Mucosa of stomach (tissue), 1 donor: ENCODE data around the gene KRT28.
"Not testable (repeated sequence)": the region's sequence is repeated elsewhere in the genome, so short reads cannot be mapped to it uniquely, and the experiment has no call there.

Experiments used
- H3K27me3 ChIP-seq: one replicate; pipeline ENCODE4 v1.7.0; 2013; ENCODE audit warnings: mild to moderate bottlenecking, low read length; ENCODE audit not compliant: control insufficient read depth, insufficient read depth
- H3K36me3 ChIP-seq: one replicate; pipeline ENCODE4 v1.7.0; 2013; ENCODE audit warnings: low read length; ENCODE audit not compliant: control insufficient read depth, insufficient read depth
- H3K4me1 ChIP-seq: one replicate; pipeline ENCODE4 v1.7.0; 2013; ENCODE audit warnings: mild to moderate bottlenecking, low read length; ENCODE audit not compliant: control insufficient read depth, insufficient read depth
- H3K4me3 ChIP-seq: one replicate; pipeline ENCODE4 v1.7.0; 2013; ENCODE audit warnings: low read length
- H3K9ac ChIP-seq: one replicate; pipeline ENCODE4 v1.7.0; 2013; ENCODE audit warnings: mild to moderate bottlenecking, low read length, moderate library complexity
- H3K9me3 ChIP-seq: one replicate; pipeline ENCODE4 v1.7.0; 2013; ENCODE audit warnings: mild to moderate bottlenecking, low read length, moderate library complexity; ENCODE audit not compliant: control insufficient read depth
- donor health status: Pancreatic carcinoma.

The KRT28 gene

DNA sequence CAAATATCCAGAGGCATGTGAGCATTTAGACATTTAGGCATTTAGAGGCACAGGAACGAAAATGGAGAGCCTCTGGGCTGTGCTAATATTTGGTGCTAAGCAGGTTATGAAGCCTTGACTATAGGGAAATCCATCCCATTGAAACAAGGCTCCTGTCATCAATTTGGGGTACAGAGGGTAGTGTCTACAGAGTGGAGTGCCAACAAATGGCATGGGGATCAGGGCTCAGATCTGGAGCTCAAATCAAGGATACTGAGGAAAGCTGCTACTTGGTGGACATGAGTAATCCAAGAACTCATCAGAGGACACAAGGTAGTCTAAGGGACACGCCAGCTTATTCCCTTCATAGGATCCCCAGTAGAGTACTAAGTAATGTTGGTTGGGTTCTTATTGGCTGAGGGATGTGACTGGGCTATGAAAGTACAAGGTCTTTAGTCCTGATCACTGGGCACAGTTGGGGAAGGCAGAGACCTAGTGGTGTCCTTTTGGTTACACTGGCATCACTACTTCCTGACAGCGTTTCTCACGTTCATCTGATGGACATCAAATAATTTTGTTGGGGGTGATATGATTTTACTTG, 17.4 kb upstream of the KRT28 start:
- H3K4me3 ChIP-seq: no peak overlapping the region
- H3K36me3 ChIP-seq: no peaks in the 10 kb centered on the region
- no peaks in the 10 kb centered on the region for H3K9me3 ChIP-seq
- no peak overlapping the region for H3K9ac ChIP-seq
- peaks cover 6% of the 10 kb centered on the region for H3K27me3 ChIP-seq
- no peaks in the 10 kb centered on the region for H3K4me1 ChIP-seq

DNA sequence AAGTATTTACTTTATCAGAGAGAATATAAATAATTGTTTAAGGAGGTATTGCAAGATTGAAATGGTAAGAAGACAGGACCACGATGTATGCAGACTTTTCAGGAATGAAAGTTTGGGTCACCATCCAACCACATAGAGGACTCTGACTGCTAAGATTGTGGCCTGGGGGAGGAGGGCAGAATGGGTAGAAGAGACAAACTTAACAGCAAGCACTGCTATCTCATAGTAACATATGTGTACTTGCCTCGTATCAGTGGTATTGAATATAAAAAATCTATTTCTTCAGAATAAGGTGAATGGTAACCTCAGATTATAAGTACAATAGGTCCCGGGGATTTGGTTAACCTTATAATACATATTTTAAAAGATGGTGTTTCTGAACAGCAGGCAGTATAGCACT, 16.8 kb upstream of the KRT28 start:
- no peaks in the 10 kb centered on the region for H3K36me3 ChIP-seq
- H3K9ac ChIP-seq: no peak overlapping the region
- no peaks in the 10 kb centered on the region for H3K4me1 ChIP-seq
- peaks cover 9% of the 10 kb centered on the region for H3K27me3 ChIP-seq
- H3K9me3 ChIP-seq: no peaks in the 10 kb centered on the region
- no peak overlapping the region for H3K4me3 ChIP-seq

DNA sequence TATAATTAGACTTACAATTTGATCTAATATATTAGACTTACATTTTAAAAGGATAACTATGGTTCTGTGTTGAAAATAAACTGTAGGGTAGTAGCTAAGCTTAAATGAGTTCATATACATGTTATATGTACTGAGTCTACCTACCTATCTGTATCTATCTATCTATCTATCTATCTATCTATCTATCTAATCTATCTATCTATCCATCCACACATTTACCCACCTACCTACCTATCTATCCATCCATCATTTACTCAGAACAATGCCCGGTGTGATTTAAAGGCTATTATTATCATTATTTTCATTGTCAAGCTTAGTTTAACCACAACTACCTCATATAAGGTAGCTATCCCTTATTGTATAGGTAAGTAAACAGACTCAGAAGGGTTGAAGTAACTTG, 15.6 kb upstream of the KRT28 start:
- Histone ChIP-seq H3K9ac (no peak overlapping the region), H3K4me1 (no peaks in the 10 kb centered on the region), H3K27me3 (peaks cover 12% of the 10 kb centered on the region), H3K36me3 (no peaks in the 10 kb centered on the region), H3K9me3 (no peaks in the 10 kb centered on the region), H3K4me3 (no peak overlapping the region)

DNA sequence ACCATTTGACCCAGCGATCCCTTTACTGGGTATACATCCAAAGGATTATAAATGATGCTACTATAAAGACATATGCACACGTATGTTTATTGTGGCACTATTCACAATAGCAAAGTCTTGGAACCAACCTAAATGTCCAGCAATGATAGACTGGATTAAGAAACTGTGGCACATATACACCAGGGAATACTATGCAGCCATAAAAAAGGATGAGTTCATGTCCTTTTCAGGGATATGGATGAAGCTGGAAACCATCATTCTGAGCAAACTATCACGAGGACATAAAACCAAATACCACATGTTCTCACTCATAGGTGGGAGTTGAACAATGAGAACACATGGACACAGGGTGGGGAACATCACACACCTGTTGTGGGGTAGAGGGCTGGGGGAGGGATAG, 14.9 kb upstream of the KRT28 start:
- not testable (repeated sequence) for H3K4me1 ChIP-seq, H3K9ac ChIP-seq, H3K9me3 ChIP-seq, H3K4me3 ChIP-seq, H3K36me3 ChIP-seq
- H3K27me3 ChIP-seq: peaks cover 19% of the 10 kb centered on the region

DNA sequence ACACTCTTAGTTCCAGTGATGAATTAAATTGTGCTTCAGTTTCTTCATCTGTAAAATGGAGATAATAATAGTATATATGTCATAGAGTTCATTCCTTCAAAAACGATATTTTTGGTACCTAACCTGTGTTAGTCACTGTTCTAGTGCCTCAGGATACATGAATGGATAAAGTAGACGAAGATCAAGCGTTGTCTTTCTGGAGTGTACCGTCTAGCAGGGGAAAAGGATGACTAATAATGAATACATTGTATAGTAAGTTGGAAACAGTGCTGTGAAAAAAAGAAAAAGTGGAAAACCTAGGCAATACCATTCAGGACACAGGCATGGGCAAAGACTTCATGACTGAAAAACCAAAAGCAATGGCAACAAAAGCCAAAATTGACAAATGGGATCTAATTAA, 14.0 kb upstream of the KRT28 start:
- peaks cover 23% of the 10 kb centered on the region for H3K27me3 ChIP-seq
- H3K9ac ChIP-seq: no peak overlapping the region
- H3K4me1 ChIP-seq: no peaks in the 10 kb centered on the region
- no peaks in the 10 kb centered on the region for H3K36me3 ChIP-seq
- H3K4me3 ChIP-seq: no peak overlapping the region
- no peaks in the 10 kb centered on the region for H3K9me3 ChIP-seq

DNA sequence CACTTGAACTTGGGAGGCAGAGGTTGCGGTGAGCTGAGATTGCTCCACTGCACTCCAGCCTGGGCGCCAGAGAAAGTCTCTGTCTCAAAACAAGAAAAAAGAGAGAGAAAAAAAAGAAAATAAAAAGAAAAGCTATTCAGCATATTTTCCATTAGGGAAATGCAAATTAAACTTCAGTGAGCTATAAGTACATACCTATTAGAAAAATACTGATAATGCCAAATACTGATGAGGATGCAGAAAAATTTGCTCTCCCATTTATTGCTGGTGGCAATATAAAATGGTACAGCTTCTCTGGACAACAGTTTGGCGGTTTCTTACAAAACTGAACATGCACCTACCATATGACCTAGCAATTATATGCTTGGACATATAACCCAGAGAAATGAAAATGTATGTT, 12.9 kb upstream of the KRT28 start:
- no peaks in the 10 kb centered on the region for H3K4me1 ChIP-seq
- no peak overlapping the region for H3K9ac ChIP-seq
- H3K4me3 ChIP-seq: no peak overlapping the region
- no peaks in the 10 kb centered on the region for H3K9me3 ChIP-seq
- H3K36me3 ChIP-seq: no peaks in the 10 kb centered on the region
- H3K27me3 ChIP-seq: peaks cover 27% of the 10 kb centered on the region

DNA sequence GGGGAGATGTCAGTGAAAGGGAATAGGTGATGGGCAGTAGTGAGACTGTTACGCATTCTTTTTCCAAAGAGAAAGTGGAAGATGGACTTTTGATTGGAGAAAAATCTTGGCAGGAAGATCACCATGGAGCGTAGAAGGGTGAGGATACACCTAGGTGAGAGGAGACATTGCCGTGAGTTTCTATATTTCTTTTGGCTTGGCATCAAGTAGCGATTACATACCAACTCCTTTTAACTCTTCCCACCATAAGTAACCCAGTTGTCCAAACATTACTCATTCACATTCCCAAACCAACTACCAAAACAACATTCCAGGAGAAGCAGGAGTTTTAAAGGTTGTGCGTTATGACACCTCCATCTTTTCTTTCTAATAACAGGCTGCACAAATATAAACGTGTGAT, 10.7 kb upstream of the KRT28 start:
- Histone ChIP-seq H3K4me1 (no peaks in the 10 kb centered on the region), H3K4me3 (no peak overlapping the region), H3K9ac (no peak overlapping the region), H3K9me3 (no peaks in the 10 kb centered on the region), H3K27me3 (peaks cover 48% of the 10 kb centered on the region), H3K36me3 (no peaks in the 10 kb centered on the region)

DNA sequence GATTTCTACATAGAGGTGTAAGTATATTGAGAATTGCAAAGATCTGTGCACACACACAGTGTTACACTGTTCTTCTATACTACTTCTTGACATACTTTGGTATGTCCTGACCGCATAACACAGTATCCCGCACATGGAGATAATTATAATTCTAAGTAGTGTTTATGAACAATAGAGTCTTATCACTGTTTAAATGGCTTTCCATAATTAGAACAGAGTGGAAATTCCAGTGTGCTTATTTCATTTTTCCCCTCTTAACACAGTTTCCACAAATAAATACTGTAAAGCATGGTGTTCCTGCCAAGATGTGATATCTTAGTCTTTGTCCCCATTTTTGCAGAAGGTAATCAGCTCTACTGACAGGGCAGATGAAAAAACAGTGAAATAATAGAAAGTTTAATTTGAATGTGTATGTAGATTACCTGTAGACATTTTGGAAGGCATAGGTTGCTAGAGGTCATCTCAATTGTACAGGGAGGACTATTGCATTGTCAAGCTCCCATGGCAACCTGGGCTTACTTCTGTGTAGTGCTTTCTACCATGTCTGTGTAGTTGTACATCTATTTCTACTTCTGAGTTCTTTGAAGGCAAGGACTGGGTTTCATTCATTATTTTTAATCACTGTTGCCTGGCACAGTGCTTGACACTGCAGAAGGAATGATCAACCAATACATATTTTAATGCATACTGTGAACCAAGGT, 10.1 kb upstream of the KRT28 start:
- H3K36me3 ChIP-seq: no peaks in the 10 kb centered on the region
- no peaks in the 10 kb centered on the region for H3K9me3 ChIP-seq
- H3K9ac ChIP-seq: no peak overlapping the region
- no peaks in the 10 kb centered on the region for H3K4me1 ChIP-seq
- no peak overlapping the region for H3K4me3 ChIP-seq
- H3K27me3 ChIP-seq: peaks cover 51% of the 10 kb centered on the region

DNA sequence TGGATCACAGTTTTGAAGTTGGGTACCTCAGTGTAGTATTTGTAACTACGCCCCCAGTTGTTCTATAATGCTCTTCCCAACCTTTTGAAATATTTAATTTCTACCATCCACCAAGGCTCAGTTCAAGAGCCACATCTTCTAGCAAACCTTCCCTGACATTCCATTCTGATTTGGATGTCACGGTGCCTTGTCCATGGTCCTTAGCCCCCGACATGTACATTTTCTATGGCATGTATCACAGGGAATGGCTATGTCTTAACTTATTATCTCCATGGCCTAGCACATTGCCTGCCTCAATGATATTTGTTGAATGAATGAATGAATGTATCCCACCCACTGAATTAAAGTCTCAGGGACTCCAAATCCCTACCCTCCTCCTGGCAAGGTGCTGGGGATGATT, 6.4 kb upstream of the KRT28 start:
- no peaks in the 10 kb centered on the region for H3K9me3 ChIP-seq
- peaks cover 46% of the 10 kb centered on the region for H3K27me3 ChIP-seq
- H3K9ac ChIP-seq: no peak overlapping the region
- no peak overlapping the region for H3K4me3 ChIP-seq
- no peaks in the 10 kb centered on the region for H3K4me1 ChIP-seq
- no peaks in the 10 kb centered on the region for H3K36me3 ChIP-seq

DNA sequence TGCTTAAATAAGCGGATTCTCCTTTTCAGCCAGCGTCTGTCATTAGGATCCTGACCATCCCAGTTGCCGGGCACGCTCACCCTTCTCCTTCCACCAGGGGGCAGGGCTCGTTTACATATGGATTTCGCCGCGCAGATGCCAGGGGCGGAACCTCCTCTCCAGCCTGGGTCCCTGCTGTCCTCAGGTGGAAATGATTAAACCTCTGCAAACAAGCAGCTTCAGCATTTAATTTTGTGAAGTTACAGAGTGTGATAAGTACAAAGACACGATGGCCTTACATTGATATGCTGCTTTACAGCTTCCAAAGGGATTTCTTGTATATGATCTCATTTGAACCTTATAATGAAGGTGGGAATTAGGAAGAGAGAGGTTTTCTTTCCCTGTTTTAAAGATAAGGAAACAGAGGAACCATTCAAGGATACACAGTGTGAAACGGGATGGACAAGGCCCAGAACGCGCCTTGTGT, 3.9 kb upstream of the KRT28 start:
- Histone ChIP-seq H3K4me1 (no peaks in the 10 kb centered on the region), H3K4me3 (no peak overlapping the region), H3K9ac (no peak overlapping the region), H3K36me3 (no peaks in the 10 kb centered on the region), H3K9me3 (no peaks in the 10 kb centered on the region), H3K27me3 (peaks cover 39% of the 10 kb centered on the region)

DNA sequence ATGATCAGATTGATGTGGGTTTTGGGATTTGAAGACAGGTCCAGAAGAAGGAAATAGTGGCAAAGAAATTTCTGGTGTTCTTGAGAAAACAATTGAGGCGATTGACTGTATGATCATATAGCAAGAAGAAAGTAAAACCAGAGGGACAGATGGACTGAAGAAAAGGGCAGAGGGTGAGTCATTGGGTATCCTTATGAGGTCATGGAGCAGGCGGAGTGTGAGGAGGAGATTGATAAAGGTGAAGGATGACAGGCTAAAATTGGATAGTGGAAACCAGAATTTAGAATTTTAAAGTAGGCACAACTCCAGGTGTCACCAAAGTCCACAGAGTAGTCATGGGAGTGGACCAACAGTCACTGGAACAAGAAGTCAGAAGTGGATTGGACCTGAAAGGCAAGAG, 1.4 kb upstream of the KRT28 start:
- H3K4me3 ChIP-seq: no peak overlapping the region
- H3K27me3 ChIP-seq: peaks cover 25% of the 10 kb centered on the region
- H3K9me3 ChIP-seq: no peaks in the 10 kb centered on the region
- no peaks in the 10 kb centered on the region for H3K36me3 ChIP-seq
- no peak overlapping the region for H3K9ac ChIP-seq
- no peaks in the 10 kb centered on the region for H3K4me1 ChIP-seq

DNA sequence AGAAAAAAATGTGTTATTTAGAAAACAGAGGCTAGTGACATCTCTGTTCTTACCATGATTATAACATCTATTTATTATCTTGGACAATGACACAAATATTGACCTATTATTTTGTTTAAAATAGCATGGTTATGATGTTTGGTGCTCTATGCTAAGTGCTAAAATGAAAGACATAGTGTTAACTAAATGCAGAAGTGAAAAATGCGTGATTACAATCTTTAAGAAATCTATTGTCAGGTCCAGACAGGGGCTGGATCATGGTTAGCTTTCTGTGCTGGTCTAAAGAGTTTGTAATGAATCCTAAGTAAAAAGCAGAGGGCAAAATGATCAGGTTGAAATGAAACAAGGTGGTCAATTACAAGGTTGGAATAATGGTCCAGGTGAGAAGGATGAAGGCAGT, 622 bp upstream of the KRT28 start:
- H3K9ac ChIP-seq: no peak overlapping the region
- no peaks in the 10 kb centered on the region for H3K36me3 ChIP-seq
- no peak overlapping the region for H3K4me3 ChIP-seq
- no peaks in the 10 kb centered on the region for H3K9me3 ChIP-seq
- H3K27me3 ChIP-seq: peaks cover 18% of the 10 kb centered on the region
- H3K4me1 ChIP-seq: no peaks in the 10 kb centered on the region

DNA sequence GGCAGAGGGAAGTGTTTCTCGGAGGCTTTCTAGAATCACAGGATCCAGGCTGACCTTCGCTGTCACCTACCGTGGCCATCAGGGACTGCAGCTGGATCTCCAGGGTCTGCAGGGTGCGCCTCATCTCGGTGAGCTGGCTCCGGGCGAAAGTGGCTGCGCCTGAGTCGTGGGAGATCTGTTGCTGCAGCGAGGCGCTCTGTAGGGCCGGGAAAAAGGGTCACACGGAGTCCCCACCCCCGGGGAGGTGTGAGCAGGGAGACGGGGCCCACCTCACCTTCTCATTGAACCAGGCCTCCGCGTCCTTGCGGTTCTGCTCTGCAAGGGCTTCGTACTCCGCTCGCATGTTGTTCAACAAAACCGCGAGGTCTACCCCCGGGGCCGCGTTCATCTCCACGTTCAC, 2.9 kb downstream of the KRT28 start:
- H3K4me1 ChIP-seq: no peaks in the 10 kb centered on the region
- no peak overlapping the region for H3K9ac ChIP-seq
- H3K27me3 ChIP-seq: peaks cover 16% of the 10 kb centered on the region
- H3K4me3 ChIP-seq: no peak overlapping the region
- H3K9me3 ChIP-seq: no peaks in the 10 kb centered on the region
- no peaks in the 10 kb centered on the region for H3K36me3 ChIP-seq
